ENCODE data around the gene DSCAM. TPM values are rescaled to one million over a fixed set of nuclear protein-coding genes. Genes with fewer than 3 reads are reported as not detected.

The DSCAM gene
- total RNA-seq, 1 donor from 2014 or later = 0.21 TPM

DNA sequence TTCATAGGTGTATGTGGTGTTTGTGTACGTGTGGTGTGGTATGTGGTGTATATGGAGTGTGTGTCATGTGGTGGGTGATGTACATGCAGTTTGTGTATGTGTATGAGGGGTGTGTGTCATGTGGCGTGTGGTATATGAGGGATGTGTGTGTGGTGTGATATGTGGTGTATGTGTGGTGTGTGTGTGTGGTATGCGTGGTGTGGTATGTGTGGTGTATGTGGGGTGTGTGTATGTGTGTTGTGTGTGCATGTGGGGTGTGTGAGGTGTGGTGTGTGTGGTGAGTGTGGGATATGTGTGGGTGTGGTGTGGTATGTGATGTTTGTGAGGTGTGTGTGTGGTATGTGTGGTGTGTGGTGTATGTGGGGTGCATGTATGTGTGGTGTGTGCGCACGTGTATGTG is 707.3 kb downstream of the DSCAM start:
- H3K9me3 Mint-ChIP-seq (ENCODE audit: unreplicated experiment) = peaks cover 12% of the 10 kb centered on the region
- no peak for DNase-seq (ENCODE audit: low spot score)
- peaks cover 1% of the 10 kb centered on the region for H3K27me3 Mint-ChIP-seq (ENCODE audit: unreplicated experiment)
- no peak overlapping the region for H3K27ac Mint-ChIP-seq (ENCODE audit: unreplicated experiment)
- no peak overlapping the region for H3K4me3 Mint-ChIP-seq (ENCODE audit: unreplicated experiment)
- TF ChIP-seq, protein P1, sequence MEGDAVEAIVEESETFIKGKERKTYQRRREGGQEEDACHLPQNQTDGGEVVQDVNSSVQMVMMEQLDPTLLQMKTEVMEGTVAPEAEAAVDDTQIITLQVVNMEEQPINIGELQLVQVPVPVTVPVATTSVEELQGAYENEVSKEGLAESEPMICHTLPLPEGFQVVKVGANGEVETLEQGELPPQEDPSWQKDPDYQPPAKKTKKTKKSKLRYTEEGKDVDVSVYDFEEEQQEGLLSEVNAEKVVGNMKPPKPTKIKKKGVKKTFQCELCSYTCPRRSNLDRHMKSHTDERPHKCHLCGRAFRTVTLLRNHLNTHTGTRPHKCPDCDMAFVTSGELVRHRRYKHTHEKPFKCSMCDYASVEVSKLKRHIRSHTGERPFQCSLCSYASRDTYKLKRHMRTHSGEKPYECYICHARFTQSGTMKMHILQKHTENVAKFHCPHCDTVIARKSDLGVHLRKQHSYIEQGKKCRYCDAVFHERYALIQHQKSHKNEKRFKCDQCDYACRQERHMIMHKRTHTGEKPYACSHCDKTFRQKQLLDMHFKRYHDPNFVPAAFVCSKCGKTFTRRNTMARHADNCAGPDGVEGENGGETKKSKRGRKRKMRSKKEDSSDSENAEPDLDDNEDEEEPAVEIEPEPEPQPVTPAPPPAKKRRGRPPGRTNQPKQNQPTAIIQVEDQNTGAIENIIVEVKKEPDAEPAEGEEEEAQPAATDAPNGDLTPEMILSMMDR (IDR thresholded peaks at IDR 0.05; ENCODE audit: unreplicated experiment) = no peak
- peaks cover 3% of the 10 kb centered on the region for H3K4me1 Mint-ChIP-seq (ENCODE audit: unreplicated experiment)
- H3K36me3 Mint-ChIP-seq (ENCODE audit: low read depth, unreplicated experiment) = peaks cover 5% of the 10 kb centered on the region

DNA sequence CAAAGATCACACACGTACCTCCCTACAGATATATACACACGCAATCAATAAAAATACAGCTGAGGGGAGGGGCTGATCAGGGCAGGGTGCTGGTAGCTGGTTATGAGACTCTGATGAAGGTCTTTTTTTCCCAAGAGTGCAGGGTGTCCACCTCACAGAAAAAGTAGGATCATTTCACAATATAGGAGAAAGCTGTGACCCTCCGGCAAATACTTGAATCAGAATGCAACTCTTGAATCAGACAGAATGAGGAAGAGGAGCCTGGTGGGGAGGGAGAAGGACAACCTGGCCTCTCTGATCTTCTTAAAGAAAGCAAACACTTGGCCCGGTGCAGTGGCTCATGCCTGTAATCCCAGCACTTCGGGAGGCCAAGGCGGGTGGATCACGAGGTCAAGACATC is 710.4 kb downstream of the DSCAM start:
- no peak for DNase-seq (ENCODE audit: low spot score)
- Mint-ChIP-seq H3K36me3 (ENCODE audit: low read depth, unreplicated experiment) (peaks cover 5% of the 10 kb centered on the region), H3K4me3 (ENCODE audit: unreplicated experiment) (no peak overlapping the region), H3K9me3 (ENCODE audit: unreplicated experiment) (peaks cover 24% of the 10 kb centered on the region), H3K27me3 (ENCODE audit: unreplicated experiment) (no peaks in the 10 kb centered on the region), H3K27ac (ENCODE audit: unreplicated experiment) (no peak overlapping the region), H3K4me1 (ENCODE audit: unreplicated experiment) (no peaks in the 10 kb centered on the region)
- TF ChIP-seq, protein P1 (IDR thresholded peaks at IDR 0.05; ENCODE audit: unreplicated experiment) = no peak

DNA sequence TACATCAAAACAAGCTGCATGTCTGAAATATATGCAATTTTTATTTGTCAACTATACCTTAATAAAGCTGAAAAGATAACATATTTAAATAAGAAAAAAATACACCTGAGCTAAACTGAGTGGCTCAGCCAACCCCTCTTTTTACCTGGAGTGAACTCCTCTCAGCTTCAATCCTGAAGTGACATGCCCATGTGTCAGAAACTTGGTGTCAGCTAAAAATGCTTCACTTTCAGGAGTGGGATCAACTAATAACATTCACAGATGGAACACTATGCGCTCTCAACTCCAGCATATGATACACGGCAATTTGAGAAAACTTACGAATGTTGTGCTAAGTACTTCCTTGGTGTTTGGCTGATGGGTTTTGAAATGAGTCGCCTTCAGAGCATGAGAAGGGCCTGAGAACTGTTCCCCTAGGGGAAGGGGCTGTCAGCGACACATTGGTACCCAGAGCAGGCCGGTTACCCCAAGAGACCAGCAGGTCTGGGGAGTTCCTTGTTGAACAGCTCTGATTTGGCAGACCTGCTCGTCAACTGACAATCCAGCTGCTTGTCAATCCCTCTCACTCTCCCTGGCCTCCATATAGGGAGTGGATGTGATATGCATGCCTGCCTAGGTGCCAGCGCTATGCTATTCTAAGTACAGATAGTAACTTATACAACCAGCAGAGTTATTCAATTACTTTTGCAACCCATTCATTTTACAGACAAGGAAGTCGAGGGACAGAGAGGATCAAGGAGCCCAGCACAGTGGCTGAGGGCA is 712.0 kb downstream of the DSCAM start:
- H3K27me3 Mint-ChIP-seq (ENCODE audit: unreplicated experiment) = no peaks in the 10 kb centered on the region
- TF ChIP-seq, protein P1 (IDR thresholded peaks at IDR 0.05; ENCODE audit: unreplicated experiment) = no peak
- no peak for DNase-seq (ENCODE audit: low spot score)
- H3K36me3 Mint-ChIP-seq (ENCODE audit: low read depth, unreplicated experiment) = no peaks in the 10 kb centered on the region
- H3K9me3 Mint-ChIP-seq (ENCODE audit: unreplicated experiment) = peaks cover 19% of the 10 kb centered on the region
- H3K4me3 Mint-ChIP-seq (ENCODE audit: unreplicated experiment) = no peak overlapping the region
- H3K27ac Mint-ChIP-seq (ENCODE audit: unreplicated experiment) = no peak overlapping the region
- no peaks in the 10 kb centered on the region for H3K4me1 Mint-ChIP-seq (ENCODE audit: unreplicated experiment)

DNA sequence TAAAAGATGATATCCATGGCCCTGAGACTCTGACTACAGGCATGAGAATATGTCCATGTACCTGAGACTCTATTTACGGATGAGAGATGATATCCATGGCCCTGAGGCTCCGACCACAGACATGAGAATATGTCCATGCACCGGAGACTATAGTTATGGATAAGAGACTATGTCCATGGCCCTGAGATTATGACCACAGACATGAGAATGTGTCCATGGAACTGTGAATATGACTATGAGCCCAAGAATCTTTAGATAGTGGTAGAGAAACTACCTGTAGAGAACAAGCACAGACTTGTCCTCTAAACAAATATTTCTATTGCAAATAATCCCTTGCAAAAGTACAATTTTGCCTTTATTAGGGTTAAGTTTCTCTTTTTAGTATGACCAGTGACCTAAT is 716.5 kb downstream of the DSCAM start:
- Mint-ChIP-seq H3K4me3 (ENCODE audit: unreplicated experiment) (no peak overlapping the region), H3K36me3 (ENCODE audit: low read depth, unreplicated experiment) (no peaks in the 10 kb centered on the region), H3K27me3 (ENCODE audit: unreplicated experiment) (peaks cover 6% of the 10 kb centered on the region), H3K27ac (ENCODE audit: unreplicated experiment) (no peak overlapping the region), H3K9me3 (ENCODE audit: unreplicated experiment) (peaks cover 29% of the 10 kb centered on the region), H3K4me1 (ENCODE audit: unreplicated experiment) (no peaks in the 10 kb centered on the region)
- TF ChIP-seq, protein P1 (IDR thresholded peaks at IDR 0.05; ENCODE audit: unreplicated experiment) = no peak
- DNase-seq (ENCODE audit: low spot score) = no peak

DNA sequence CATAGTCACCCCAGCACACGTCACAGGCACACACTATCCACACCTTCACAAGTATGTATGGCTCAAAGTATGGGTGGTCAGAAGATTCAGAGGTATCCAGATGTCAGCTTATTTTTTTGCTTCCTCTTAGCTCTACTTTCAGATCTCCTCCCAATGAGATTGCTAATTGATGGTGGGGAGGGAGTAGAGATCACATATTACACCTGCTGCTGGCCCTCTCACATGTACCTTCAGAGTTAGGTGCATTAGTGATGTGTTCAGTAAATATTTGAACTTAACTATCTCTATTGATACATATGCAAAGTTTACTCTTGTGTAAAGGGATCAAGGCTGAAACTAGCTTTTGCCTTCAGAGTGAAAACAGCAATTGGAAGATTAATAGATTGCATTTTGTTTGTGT is 717.1 kb downstream of the DSCAM start:
- Mint-ChIP-seq H3K4me1 (ENCODE audit: unreplicated experiment) (no peaks in the 10 kb centered on the region), H3K9me3 (ENCODE audit: unreplicated experiment) (peaks cover 24% of the 10 kb centered on the region), H3K4me3 (ENCODE audit: unreplicated experiment) (no peak overlapping the region), H3K27ac (ENCODE audit: unreplicated experiment) (no peak overlapping the region), H3K36me3 (ENCODE audit: low read depth, unreplicated experiment) (no peaks in the 10 kb centered on the region), H3K27me3 (ENCODE audit: unreplicated experiment) (peaks cover 6% of the 10 kb centered on the region)
- TF ChIP-seq, protein P1 (IDR thresholded peaks at IDR 0.05; ENCODE audit: unreplicated experiment) = no peak
- no peak for DNase-seq (ENCODE audit: low spot score)

Data from endothelial cell (in vitro differentiated cells).